WTC11 (cell line): ENCODE data around the gene MAGEF1. TPM values are rescaled to one million over a fixed set of nuclear protein-coding genes. Genes with fewer than 3 reads are reported as not detected.

ENCODE experiments used
- ATAC-seq: fragments of 200-7000 bp; cut with Tn5 transposase; 2 replicates; pipeline ENCODE4 v1.10.0; 2021; ENCODE audit warnings: mild to moderate bottlenecking, moderate library complexity
- CTCF ChIA-PET: fragments of 300-600 bp; sonication (Branson Sonifier 250); formaldehyde crosslinking; loops from one replicate; lab custom pipeline; 2021; ENCODE audit warnings: antibody characterized with exemption; lab: Charles Lee
- POLR2A ChIA-PET: fragments of 350-600 bp; sonication (Branson Sonifier 250); formaldehyde crosslinking; loops from one replicate; lab custom pipeline; 2021; ENCODE audit warnings: antibody characterized with exemption; lab: Charles Lee
- DNase-seq: peaks from one replicate; pipeline ENCODE4 v3.0.0; 2021; ENCODE audit warnings: low spot score
- H3K27ac Mint-ChIP-seq: 2 replicates; pipeline ENCODE4 v1.8.0; 2021; ENCODE audit warnings: mixed read lengths
- H3K27me3 Mint-ChIP-seq: 2 replicates; pipeline ENCODE4 v1.8.0; 2021; ENCODE audit warnings: low read depth, mild to moderate bottlenecking, moderate library complexity, mixed read lengths
- H3K36me3 Mint-ChIP-seq: 2 replicates; pipeline ENCODE4 v1.8.0; 2021; ENCODE audit warnings: mixed read lengths
- H3K4me1 Mint-ChIP-seq: 2 replicates; pipeline ENCODE4 v1.8.0; 2022; ENCODE audit warnings: mixed read lengths
- H3K4me3 Mint-ChIP-seq: 2 replicates; pipeline ENCODE4 v1.8.0; 2021; ENCODE audit warnings: mild to moderate bottlenecking, moderate library complexity, mixed read lengths
- H3K9me3 Mint-ChIP-seq: 2 replicates; pipeline ENCODE4 v1.8.0; 2021; ENCODE audit warnings: mixed read lengths
- CTCF ChIP-seq: fragments of 200-600 bp; IDR thresholded peaks from 2 replicates; pipeline ENCODE4 v1.8.0; 2022; ENCODE audit warnings: antibody characterized with exemption
- E2F5 ChIP-seq: sonication (generic); formaldehyde crosslinking; IDR thresholded peaks from 2 replicates; pipeline ENCODE4 v1.8.1; 2022; ENCODE audit warnings: mild to moderate bottlenecking, moderate library complexity, missing genetic modification reagents
- ERG ChIP-seq: fragments of 250-450 bp; sonication (Bioruptor Pico); IDR thresholded peaks from 2 replicates; pipeline ENCODE4 v1.8.0; 2021; ENCODE audit warnings: mild to moderate bottlenecking
- GRHL2 ChIP-seq: fragments of 250-450 bp; sonication (Bioruptor Pico); IDR thresholded peaks from 2 replicates; pipeline ENCODE4 v1.8.0; 2022; ENCODE audit warnings: mild to moderate bottlenecking, moderate library complexity; ENCODE audit not compliant: insufficient replicate concordance, severe bottlenecking
- HMGXB4 ChIP-seq: sonication (generic); formaldehyde crosslinking; IDR thresholded peaks from 2 replicates; pipeline ENCODE4 v1.8.1; 2023; ENCODE audit warnings: mild to moderate bottlenecking, moderate library complexity, missing genetic modification reagents
- IRF1 ChIP-seq: sonication (generic); formaldehyde crosslinking; IDR thresholded peaks from 2 replicates; pipeline ENCODE4 v1.8.0; 2023; ENCODE audit warnings: missing genetic modification reagents
- JAZF1 ChIP-seq: fragments of 250-450 bp; sonication (Bioruptor Pico); IDR thresholded peaks from 2 replicates; pipeline ENCODE4 v1.9.0; 2021; ENCODE audit warnings: moderate library complexity, mild to moderate bottlenecking, inconsistent platforms
- MYBL2 ChIP-seq: sonication (generic); formaldehyde crosslinking; IDR thresholded peaks from 2 replicates; pipeline ENCODE4 v1.8.1; 2023; ENCODE audit warnings: mild to moderate bottlenecking, moderate library complexity, missing genetic modification reagents
- NFATC4 ChIP-seq: fragments of 250-450 bp; sonication (Bioruptor Pico); IDR thresholded peaks from 2 replicates; pipeline ENCODE4 v1.9.0; 2021; ENCODE audit warnings: mild to moderate bottlenecking
- NFE2L1 ChIP-seq: sonication (generic); formaldehyde crosslinking; IDR thresholded peaks from 2 replicates; pipeline ENCODE4 v1.8.1; 2023; ENCODE audit warnings: missing genetic modification reagents
- OVOL2 ChIP-seq: fragments of 250-450 bp; sonication (Bioruptor Pico); IDR thresholded peaks from 2 replicates; pipeline ENCODE4 v1.9.0; 2021; ENCODE audit warnings: mild to moderate bottlenecking, borderline replicate concordance
- SOX15 ChIP-seq: fragments of 250-450 bp; sonication (Bioruptor Pico); IDR thresholded peaks from 2 replicates; pipeline ENCODE4 v1.9.0; 2021; ENCODE audit warnings: mild to moderate bottlenecking
- SP1 ChIP-seq: sonication (generic); formaldehyde crosslinking; conservative IDR thresholded peaks from 2 replicates; pipeline ENCODE4 v1.8.1; 2022; ENCODE audit warnings: missing genetic modification reagents
- TEAD4 ChIP-seq: sonication (generic); formaldehyde crosslinking; IDR thresholded peaks from 2 replicates; pipeline ENCODE4 v1.8.0; 2022; ENCODE audit warnings: mild to moderate bottlenecking, missing genetic modification reagents
- ZNF317 ChIP-seq: sonication (generic); formaldehyde crosslinking; IDR thresholded peaks from 2 replicates; pipeline ENCODE4 v1.8.1; 2023; ENCODE audit warnings: low read depth, mild to moderate bottlenecking, moderate library complexity, missing genetic modification reagents, borderline replicate concordance
- ZNF532 ChIP-seq: fragments of 250-450 bp; sonication (Bioruptor Pico); IDR thresholded peaks from 2 replicates; pipeline ENCODE4 v1.9.0; 2021; ENCODE audit warnings: mild to moderate bottlenecking, borderline replicate concordance
- total RNA-seq: library from RNA; stranded (reverse); gene quantifications from 3 replicates; pipeline ENCODE4 v1.2.3, GENCODE V29; 2021

The MAGEF1 gene
- total RNA-seq, 1 experiment from 2014 or later, result 72.9 TPM

GRCh38 chr3:184662187-184662586 is 49.7 kb downstream of the MAGEF1 start:
- ChIA-PET CTCF (interaction anchor here (1.2 to 1.6 kb wide), 2 partner anchors 56 to 107 kb away, joined by 3 to 5 read pairs; no protein-coding TSS in a partner anchor), POLR2A (no interaction called here)
- Mint-ChIP-seq H3K9me3 (no peaks in the 10 kb centered on the region), H3K4me1 (peaks cover 56% of the 10 kb centered on the region), H3K36me3 (no peaks in the 10 kb centered on the region), H3K27me3 (no peaks in the 10 kb centered on the region; the same call in 1 of the 2 replicates), H3K4me3 (no peak overlapping the region), H3K27ac (no peak overlapping the region)
- no peak for TF ChIP-seq JAZF1
- no peak for TF ChIP-seq CTCF
- TF ChIP-seq ZNF317 (CRISPR knock-in tag), result no peak
- no peak for TF ChIP-seq E2F5 (CRISPR knock-in tag)
- TF ChIP-seq MYBL2, result no peak
- TF ChIP-seq ERG (CRISPR knock-in tag), result no peak
- TF ChIP-seq SP1 (CRISPR knock-in tag), result no peak
- TF ChIP-seq NFATC4 (CRISPR knock-in tag), result no peak
- no peak for TF ChIP-seq IRF1
- TF ChIP-seq HMGXB4 (CRISPR knock-in tag), result no peak
- no peak for TF ChIP-seq GRHL2 (CRISPR knock-in tag)
- TF ChIP-seq TEAD4 (CRISPR knock-in tag), result no peak
- TF ChIP-seq NFE2L1, result no peak
- no peak for TF ChIP-seq SOX15 (CRISPR knock-in tag)
- no peak for TF ChIP-seq OVOL2 (CRISPR knock-in tag)
- no peak for TF ChIP-seq ZNF532
- DNase-seq (no peak), ATAC-seq (no peak)
